A673 (cell line): ENCODE results near the gene PCDHGA6. TPM values are rescaled to one million over a fixed set of nuclear protein-coding genes. Genes with fewer than 3 reads are reported as not detected.

ENCODE experiments used
- BruUV-seq: library from RNA; stranded (reverse); fragments of 400-500 nt; replicated peaks from 2 replicates; lab custom pipeline; 2021; lab: Mats Ljungman, UMichigan
- CTCF ChIA-PET: fragments of 300-600 bp; sonication (Branson Sonifier 250); formaldehyde crosslinking; loops from one replicate; lab custom pipeline; 2022; ENCODE audit warnings: antibody characterized with exemption; lab: Charles Lee
- POLR2A ChIA-PET: fragments of 300-600 bp; sonication (Branson Sonifier 250); formaldehyde crosslinking; loops from one replicate; lab custom pipeline; 2022; ENCODE audit warnings: antibody characterized with exemption; ENCODE audit not compliant: low non-redundant PET; lab: Charles Lee
- DNase-seq: peaks from one replicate; pipeline ENCODE4 v3.0.0-alpha.2; 2015; ENCODE audit warnings: low spot score
- H3K27ac ChIP-seq: fragments of 200-600 bp; sonication (generic); 2 replicates; pipeline ENCODE4 v1.5.1; 2016; ENCODE audit warnings: mixed run types, low read depth, mild to moderate bottlenecking, mixed read lengths, antibody characterized with exemption, low read length; ENCODE audit not compliant: poor library complexity, severe bottlenecking
- H3K27me3 ChIP-seq: fragments of 200-600 bp; sonication (generic); replicated peaks from 2 replicates; pipeline ENCODE4 v1.6.1; 2017; ENCODE audit warnings: mixed run types, low read depth, mild to moderate bottlenecking, mixed read lengths, antibody characterized with exemption, low read length; ENCODE audit not compliant: insufficient read depth, poor library complexity
- H3K36me3 ChIP-seq: fragments of 200-600 bp; sonication (generic); 2 replicates; pipeline ENCODE4 v1.6.1; 2016; ENCODE audit warnings: mixed run types, mild to moderate bottlenecking, mixed read lengths, antibody characterized with exemption, low read length; ENCODE audit not compliant: insufficient read depth, poor library complexity, severe bottlenecking
- H3K4me1 ChIP-seq: fragments of 200-600 bp; sonication (generic); 2 replicates; pipeline ENCODE4 v1.6.1; 2017; ENCODE audit warnings: mixed run types, mild to moderate bottlenecking, mixed read lengths, antibody characterized with exemption, low read length; ENCODE audit not compliant: insufficient read depth, poor library complexity, severe bottlenecking
- H3K4me3 ChIP-seq: fragments of 200-600 bp; sonication (generic); 2 replicates; pipeline ENCODE4 v1.5.1; 2016; ENCODE audit warnings: low read depth, mixed run types, mild to moderate bottlenecking, mixed read lengths, low read length; ENCODE audit not compliant: poor library complexity, severe bottlenecking
- H3K9me3 ChIP-seq: fragments of 200-600 bp; sonication (generic); 2 replicates; pipeline ENCODE4 v1.6.1; 2016; ENCODE audit warnings: mixed run types, low read depth, mild to moderate bottlenecking, mixed read lengths, antibody characterized with exemption, low read length; ENCODE audit not compliant: poor library complexity, severe bottlenecking
- CTCF ChIP-seq: fragments of 300-800, 200-600 bp; sonication (generic); conservative IDR thresholded peaks from 2 replicates; pipeline ENCODE4 v1.5.1; 2017; ENCODE audit warnings: low read depth, mild to moderate bottlenecking, antibody characterized with exemption, low read length, moderate library complexity, mixed read lengths
- EZH2 ChIP-seq: fragments of 200-600 bp; sonication (generic); IDR thresholded peaks from 2 replicates; pipeline ENCODE4 v1.6.1; 2017; ENCODE audit warnings: borderline replicate concordance, low read depth, mild to moderate bottlenecking, mixed read lengths, antibody characterized with exemption, low read length; ENCODE audit not compliant: poor library complexity, severe bottlenecking
- intact Hi-C: fragments of 100-400 bp; cut with micrococcal nuclease; formaldehyde crosslinking; loops from one replicate; pipeline ENCODE4 v1.10.0; 2022; ENCODE audit not compliant: unreplicated experiment
- total RNA-seq: library from RNA; stranded (reverse); gene quantifications from 2 replicates; pipeline ENCODE4 v1.2.3, GENCODE V29; 2021

The PCDHGA6 gene
- total RNA-seq, 1 experiment from 2014 or later = 21.6 TPM

GRCh38 chr5:141360685-141361084 is 13.0 kb upstream of the PCDHGA6 start:
- Histone ChIP-seq H3K27me3 (no peaks in the 10 kb centered on the region), H3K4me1 (no peaks in the 10 kb centered on the region), H3K27ac (no peak overlapping the region), H3K4me3 (no peak overlapping the region), H3K36me3 (no peaks in the 10 kb centered on the region), H3K9me3 (peaks cover 47% of the 10 kb centered on the region)
- no TSS peak for BruUV-seq
- intact Hi-C loops = no loop called here
- POLR2A ChIA-PET = no interaction called here
- CTCF ChIA-PET = no interaction called here
- no peak for TF ChIP-seq CTCF
- TF ChIP-seq EZH2 = no peak
- DNase-seq = no peak

- POLR2A ChIA-PET = no interaction called here
- Histone ChIP-seq H3K4me3 (no peak overlapping the region), H3K27me3 (no peaks in the 10 kb centered on the region), H3K27ac (no peak overlapping the region), H3K9me3 (peaks cover 53% of the 10 kb centered on the region), H3K4me1 (no peaks in the 10 kb centered on the region), H3K36me3 (no peaks in the 10 kb centered on the region)
- BruUV-seq = no TSS peak
- CTCF ChIA-PET = no interaction called here
- DNase-seq = no peak
- intact Hi-C loops = no loop called here
- TF ChIP-seq EZH2 (no peak), CTCF (no peak)
These were observed 11.0 kb upstream of the PCDHGA6 start for GRCh38 chr5:141362719-141363118.

- CTCF ChIA-PET = no interaction called here
These were observed 9.6 kb upstream of the PCDHGA6 start, which contains the start of gene PCDHGA5 for GRCh38 chr5:141363952-141364660. Gene PCDHGA5 (plus strand): TSS chr5:141364162. CDS start chr5:141364331, 169 bp downstream.

More at GRCh38 chr5:141363952-141364660, 9.6 kb upstream of the PCDHGA6 start, which contains the start of gene PCDHGA5:
- H3K4me3 ChIP-seq = no peak within 1 kb of the TSS
- TF ChIP-seq CTCF = 0 out of 2 replicates have a peak, but pooled peaks have one; percentile 15
- no peak for TF ChIP-seq EZH2
- no peak within 1 kb of the TSS for H3K27ac ChIP-seq
- POLR2A ChIA-PET = no interaction called here
- no TSS peak for BruUV-seq
- intact Hi-C loops = no loop called here
- H3K4me1 ChIP-seq = no peaks in the 10 kb centered on the region
- no peak for DNase-seq
- H3K27me3 ChIP-seq = no peaks in the 10 kb centered on the region
- H3K36me3 ChIP-seq = no peaks in the 10 kb centered on the region
- peaks cover 50% of the 10 kb centered on the region for H3K9me3 ChIP-seq
